ENCODE data around the gene TAF7L. TPM values are rescaled to one million over a fixed set of nuclear protein-coding genes. Genes with fewer than 3 reads are reported as not detected.
A peak's percentile ranks its signal among the peaks of the same experiment; 100 is the strongest.

The TAF7L gene
- total RNA-seq, 4 donors from 2014 or later: 0.22 to 1.4 (median 0.81) TPM; not detected in 1

- TF ChIP-seq CTCF (IDR thresholded peaks at IDR 0.05): peak in 3 of 6 experiments; percentile 40 to 54 (median 43)
- TF ChIP-seq POLR2A (IDR thresholded peaks at IDR 0.05): no peak
- Histone ChIP-seq H3K27ac (no peak overlapping the region), H3K36me3 (no peaks in the 10 kb centered on the region), H3K27me3 (peaks cover 5% of the 10 kb centered on the region), H3K4me1 (no peaks in the 10 kb centered on the region), H3K4me3 (replicated peaks in 1 of 3) (no peak overlapping the region), H3K9me3 (no peaks in the 10 kb centered on the region)
- no peak for DNase-seq
- 5 to 12% methylated on average over 2 of the region's 2 CpGs for whole genome bisulfite sequencing, 2 donors
- intact Hi-C loops (cut with DNase I): no loop called here
Measured at GRCh38 chrX:101287402-101287801, 3.7 kb downstream of the TAF7L start.

GRCh38 chrX:101276238-101276637, 14.9 kb downstream of the TAF7L start:
- no peaks in the 10 kb centered on the region for H3K36me3 ChIP-seq
- no peak for TF ChIP-seq CTCF (IDR thresholded peaks at IDR 0.05)
- TF ChIP-seq POLR2A (IDR thresholded peaks at IDR 0.05): no peak
- H3K9me3 ChIP-seq: no peaks in the 10 kb centered on the region
- no peaks in the 10 kb centered on the region for H3K27me3 ChIP-seq
- intact Hi-C loops (cut with DNase I): no loop called here
- H3K4me1 ChIP-seq: no peaks in the 10 kb centered on the region
- 91 to 96% methylated on average over 2 of the region's 2 CpGs for WGBS, 2 donors
- H3K4me3 ChIP-seq (replicated peaks in 1 of 3): no peak overlapping the region
- DNase-seq: no peak
- no peak overlapping the region for H3K27ac ChIP-seq

GRCh38 chrX:101274198-101274597, 16.9 kb downstream of the TAF7L start:
- TF ChIP-seq CTCF (IDR thresholded peaks at IDR 0.05): no peak
- TF ChIP-seq POLR2A (IDR thresholded peaks at IDR 0.05): no peak
- H3K9me3 ChIP-seq: no peaks in the 10 kb centered on the region
- DNase-seq: no peak
- no peaks in the 10 kb centered on the region for H3K36me3 ChIP-seq
- no peak overlapping the region for H3K27ac ChIP-seq
- no peaks in the 10 kb centered on the region for H3K4me1 ChIP-seq
- no peak overlapping the region for H3K4me3 ChIP-seq (replicated peaks in 1 of 3)
- no peaks in the 10 kb centered on the region for H3K27me3 ChIP-seq
- WGBS, 2 donors: 87 to 98% methylated on average over 6 of the region's 6 CpGs
- intact Hi-C loops (cut with DNase I): no loop called here

DNA sequence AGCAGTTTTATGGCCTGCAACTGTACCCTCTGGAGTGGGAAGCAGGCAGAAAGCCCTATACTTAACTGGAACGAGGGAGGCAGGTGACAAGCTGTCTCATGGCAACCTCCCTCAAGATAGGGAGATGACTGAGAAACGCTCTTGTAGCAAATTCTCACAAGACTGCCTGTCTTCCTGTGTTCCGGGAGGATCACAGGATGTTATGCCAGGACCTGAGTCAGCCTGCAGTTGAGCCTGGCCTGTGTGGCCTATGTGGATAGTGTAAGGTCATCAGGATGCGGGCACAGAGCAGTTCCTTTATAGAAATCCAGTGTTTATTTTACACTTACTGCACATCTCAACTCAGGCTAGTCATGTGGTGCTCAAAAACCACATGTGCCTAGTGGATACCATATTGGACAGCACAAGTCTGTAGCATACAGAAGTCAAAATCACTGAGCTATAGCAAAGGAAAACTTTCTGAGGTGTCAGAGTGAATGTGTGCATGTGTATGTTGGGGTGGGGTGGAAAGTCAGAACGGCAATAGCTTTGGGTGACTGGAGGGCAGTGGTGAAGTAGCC, 25.2 kb downstream of the TAF7L start:
- DNase-seq: no peak
- WGBS, 2 donors: 71 to 91% methylated on average over 2 to 4 of the region's 5 CpGs
- Histone ChIP-seq H3K36me3 (no peaks in the 10 kb centered on the region), H3K27me3 (no peaks in the 10 kb centered on the region), H3K4me3 (replicated peaks in 1 of 3) (no peak overlapping the region), H3K27ac (no peak overlapping the region), H3K4me1 (no peaks in the 10 kb centered on the region), H3K9me3 (no peaks in the 10 kb centered on the region)
- TF ChIP-seq CTCF (IDR thresholded peaks at IDR 0.05): no peak
- no peak for TF ChIP-seq POLR2A (IDR thresholded peaks at IDR 0.05)
- intact Hi-C loops (cut with DNase I): no loop called here

DNA sequence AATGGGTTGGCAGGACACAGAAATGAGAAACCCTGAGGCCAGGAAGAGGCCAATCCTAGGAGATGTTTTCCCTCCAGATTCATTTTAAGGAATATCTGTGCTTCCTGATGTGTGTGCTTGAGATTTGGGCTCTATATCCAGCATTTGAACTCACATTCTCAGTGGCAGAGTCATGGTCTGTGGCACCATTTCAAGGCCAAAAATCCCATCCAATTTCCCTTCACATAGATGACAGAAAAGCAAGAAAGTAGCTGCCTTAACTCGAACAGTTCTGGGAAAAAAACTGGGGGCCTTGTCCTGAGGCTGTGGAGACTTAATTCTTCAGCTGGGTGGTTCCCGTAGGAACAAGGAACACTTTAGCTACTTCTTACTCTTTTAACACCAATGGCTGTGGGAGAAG, 27.4 kb downstream of the TAF7L start:
- Histone ChIP-seq H3K9me3 (no peaks in the 10 kb centered on the region), H3K36me3 (no peaks in the 10 kb centered on the region), H3K27ac (no peak overlapping the region), H3K27me3 (no peaks in the 10 kb centered on the region), H3K4me3 (replicated peaks in 1 of 3) (no peak overlapping the region), H3K4me1 (no peaks in the 10 kb centered on the region)
- no peak for TF ChIP-seq POLR2A (IDR thresholded peaks at IDR 0.05)
- no peak for TF ChIP-seq CTCF (IDR thresholded peaks at IDR 0.05)
- WGBS, 2 donors: 72 to 76% methylated on average over 2 of the region's 2 CpGs
- intact Hi-C loops (cut with DNase I): no loop called here
- no peak for DNase-seq

Data from thyroid gland (tissue), 4 donors.